ENCODE results near the gene IGLON5.

IGLON5 gene

GRCh38 chr19:51342631-51343569 lies 31.5 kb downstream of the IGLON5 start:
- no peak for DNase-seq (ENCODE audit: extremely low read depth, low read depth)
- H3K4me3 ChIP-seq (replicated peaks; ENCODE audit: low read depth, low read length), result no peak overlapping the region
- no peak for TF ChIP-seq CTCF (IDR thresholded peaks at IDR 0.05; ENCODE audit: low read depth, low read length, missing control alignments)

- DNase-seq (ENCODE audit: extremely low read depth, low read depth), result no peak
- H3K4me3 ChIP-seq (replicated peaks; ENCODE audit: low read depth, low read length), result no peak overlapping the region
- no peak for TF ChIP-seq CTCF (IDR thresholded peaks at IDR 0.05; ENCODE audit: low read depth, low read length, missing control alignments)
Measured at GRCh38 chr19:51345076-51345620, 33.7 kb downstream of the IGLON5 start.

GRCh38 chr19:51346742-51347141 lies 35.3 kb downstream of the IGLON5 start:
- no peak for TF ChIP-seq CTCF (IDR thresholded peaks at IDR 0.05; ENCODE audit: low read depth, low read length, missing control alignments)
- H3K4me3 ChIP-seq (replicated peaks; ENCODE audit: low read depth, low read length), result no peak overlapping the region
- DNase-seq (ENCODE audit: extremely low read depth, low read depth), result no peak

- no peak overlapping the region for H3K4me3 ChIP-seq (replicated peaks; ENCODE audit: low read depth, low read length)
- TF ChIP-seq CTCF (IDR thresholded peaks at IDR 0.05; ENCODE audit: low read depth, low read length, missing control alignments), result no peak
- DNase-seq (ENCODE audit: extremely low read depth, low read depth), result no peak
Measured at GRCh38 chr19:51347209-51347928, 35.9 kb downstream of the IGLON5 start.

- no peak for TF ChIP-seq CTCF (IDR thresholded peaks at IDR 0.05; ENCODE audit: low read depth, low read length, missing control alignments)
- no peak for DNase-seq (ENCODE audit: extremely low read depth, low read depth)
Measured at GRCh38 chr19:51351266-51351990, 40.0 kb downstream of the IGLON5 start.

GRCh38 chr19:51352783-51353360 lies 41.4 kb downstream of the IGLON5 start:
- no peak for DNase-seq (ENCODE audit: extremely low read depth, low read depth)
- TF ChIP-seq CTCF (IDR thresholded peaks at IDR 0.05; ENCODE audit: low read depth, low read length, missing control alignments), result no peak
- H3K4me3 ChIP-seq (replicated peaks; ENCODE audit: low read depth, low read length), result no peak overlapping the region

More at GRCh38 chr19:51351266-51351990, 40.0 kb downstream of the IGLON5 start:
- H3K4me3 ChIP-seq (replicated peaks; ENCODE audit: low read depth, low read length), result no peak overlapping the region

All from HFF-Myc (cell line).